ENCODE data around the gene ZNF746.
A peak's percentile ranks its signal among the peaks of the same experiment; 100 is the strongest.
"Not testable (repeated sequence)": the region's sequence is repeated elsewhere in the genome, so short reads cannot be mapped to it uniquely, and the experiment has no call there.

The ZNF746 gene

DNA sequence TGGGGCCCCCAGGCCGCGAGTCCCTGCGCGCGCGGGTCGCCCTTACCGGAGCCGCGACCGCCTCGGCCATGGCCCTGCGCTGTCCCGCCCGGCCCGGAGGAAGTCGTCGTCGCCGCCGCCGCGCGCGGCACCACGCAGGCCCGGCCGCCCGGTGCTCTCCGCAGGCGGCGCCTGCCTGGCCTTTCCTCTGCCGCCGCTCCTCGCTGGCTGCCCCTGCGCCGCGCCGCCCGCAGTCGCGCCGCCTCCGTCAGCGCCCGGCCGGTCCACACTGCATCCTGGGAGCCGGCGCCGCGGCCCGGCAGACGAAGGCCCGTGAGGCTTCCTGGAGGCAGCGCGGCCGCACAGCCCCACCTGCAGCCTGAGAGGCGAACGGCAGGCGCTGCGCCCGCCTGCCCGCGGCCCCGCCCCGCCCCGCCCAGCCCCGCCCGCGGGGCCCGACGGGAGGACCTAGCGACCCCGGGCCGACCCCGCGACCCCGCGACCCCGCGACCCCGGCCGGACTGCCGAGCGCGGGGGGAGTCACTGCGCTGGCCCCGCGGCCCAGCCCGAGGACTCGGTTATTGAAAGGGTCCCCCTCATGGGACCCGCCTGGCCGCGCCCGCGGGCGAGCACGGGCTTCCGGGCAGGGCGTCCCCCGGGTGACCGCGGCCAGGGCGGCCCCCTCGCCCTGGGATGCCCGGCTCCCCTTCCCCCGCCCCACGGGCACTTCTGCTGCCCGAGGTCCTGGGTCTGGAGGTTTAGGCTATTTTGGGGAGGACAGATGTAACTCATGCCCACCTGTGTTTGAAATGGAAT, at the start of gene ZNF746:
ZNF746 (minus strand) TSS at position 343 of the 795 bp plus-strand sequence; CDS start at position 70, 273 bp downstream.
- DNase-seq, result peak; percentile 90

DNA sequence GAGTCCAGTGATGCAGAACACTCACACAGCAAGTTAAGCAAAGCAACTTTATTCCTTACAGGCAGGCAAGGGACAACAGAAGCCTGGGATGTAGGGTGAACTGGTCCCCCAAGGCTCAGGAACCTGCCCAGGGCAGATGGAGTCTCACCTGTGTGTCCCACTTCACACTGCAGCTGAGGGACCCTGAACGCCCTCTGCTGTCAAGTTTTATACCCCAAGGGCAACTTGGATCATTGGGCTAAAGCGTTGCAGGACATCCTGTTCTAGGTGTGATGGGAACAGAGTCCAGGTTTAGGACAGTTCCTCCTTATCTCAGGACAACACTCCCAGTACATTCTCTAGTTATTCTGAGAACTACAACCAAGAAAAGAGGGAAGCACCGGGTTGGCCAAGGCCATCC, 49.5 kb upstream of the ZNF746 start:
- DNase-seq, result no peak

DNA sequence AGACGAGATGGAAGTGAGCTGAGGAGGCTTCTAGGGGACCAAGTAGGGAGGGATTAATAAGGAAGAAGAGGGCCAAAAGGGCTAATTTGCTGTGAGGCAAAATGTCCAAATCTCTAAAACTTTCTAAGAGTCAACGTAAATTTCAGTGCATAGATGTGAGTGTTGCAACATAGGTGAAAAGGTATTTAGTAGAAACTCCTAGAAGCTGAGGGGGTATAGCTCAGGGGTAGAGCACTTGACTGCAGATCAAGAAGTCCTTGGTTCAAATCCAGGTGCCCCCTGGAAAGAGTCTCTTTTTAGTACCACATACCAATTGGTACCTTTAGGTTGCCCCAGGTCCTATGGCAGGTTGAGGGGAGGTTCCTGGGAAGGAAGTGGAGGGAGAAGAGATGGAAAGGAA, 48.7 kb upstream of the ZNF746 start:
- no peak for DNase-seq

DNA sequence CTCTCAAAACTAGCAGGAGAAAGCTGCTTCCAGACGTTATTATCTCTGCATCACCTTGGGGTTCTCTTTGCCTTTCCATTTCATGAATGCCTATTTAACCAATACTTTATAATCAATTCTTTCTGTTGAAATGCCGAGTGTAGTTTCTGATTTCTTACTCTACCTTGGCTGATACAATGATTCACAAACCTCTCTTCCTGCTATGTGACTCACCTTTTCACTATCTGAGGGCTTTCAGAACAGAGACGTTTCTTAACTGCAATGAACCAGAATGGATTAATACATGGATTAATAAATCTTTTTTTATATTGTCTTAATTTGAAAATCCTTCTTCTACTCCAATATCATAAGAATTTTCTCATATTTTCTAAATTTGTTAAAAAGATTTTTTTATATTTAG, 46.4 kb upstream of the ZNF746 start:
- DNase-seq, result no peak

DNA sequence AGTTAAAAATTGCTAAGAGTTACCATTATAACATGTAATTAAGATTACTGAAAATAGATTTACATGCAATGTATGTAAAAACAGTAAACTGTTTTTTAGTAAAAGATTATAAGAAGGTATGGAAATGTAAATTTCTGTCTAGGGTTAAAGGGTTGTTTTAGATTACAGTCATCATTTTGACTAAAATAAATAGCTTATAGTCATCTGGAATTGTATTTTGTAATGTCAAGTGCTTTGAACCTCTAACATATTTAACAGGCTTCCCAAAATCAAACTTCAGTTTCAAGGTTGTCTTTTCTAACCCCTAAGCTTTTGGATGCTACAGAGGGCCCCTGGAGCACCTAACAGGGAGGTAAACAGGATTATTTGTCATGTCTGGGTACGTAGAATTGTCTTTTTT, 35.0 kb upstream of the ZNF746 start:
- no peak for DNase-seq

DNA sequence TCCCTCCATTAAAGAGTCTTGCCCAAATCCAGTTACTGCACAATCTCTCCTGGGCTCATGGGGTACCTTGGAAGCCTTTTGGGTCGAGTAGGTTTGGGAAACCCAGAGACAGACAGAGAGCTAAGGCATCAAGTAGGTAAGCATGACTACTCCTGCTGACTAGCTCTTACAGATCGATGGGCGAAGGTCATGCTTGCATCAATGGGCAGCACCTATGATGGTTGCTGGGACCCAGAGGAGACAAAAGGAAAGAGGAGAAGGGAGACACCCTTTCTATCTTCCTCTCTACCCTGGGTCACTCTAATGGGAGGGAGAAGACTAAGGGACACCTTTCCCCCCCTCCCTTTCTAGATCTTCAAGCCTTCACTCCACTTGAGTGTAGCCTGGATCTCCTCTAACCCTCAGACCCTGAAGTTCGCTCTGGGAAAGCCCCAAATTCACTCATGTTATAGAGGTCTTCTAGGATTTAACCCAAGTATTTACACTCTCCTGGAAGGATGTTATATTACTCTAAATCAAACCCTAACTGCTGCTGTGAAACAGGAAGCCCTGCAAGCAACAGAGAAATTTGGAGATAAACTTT, 31.6 kb upstream of the ZNF746 start:
- DNase-seq, result no peak

DNA sequence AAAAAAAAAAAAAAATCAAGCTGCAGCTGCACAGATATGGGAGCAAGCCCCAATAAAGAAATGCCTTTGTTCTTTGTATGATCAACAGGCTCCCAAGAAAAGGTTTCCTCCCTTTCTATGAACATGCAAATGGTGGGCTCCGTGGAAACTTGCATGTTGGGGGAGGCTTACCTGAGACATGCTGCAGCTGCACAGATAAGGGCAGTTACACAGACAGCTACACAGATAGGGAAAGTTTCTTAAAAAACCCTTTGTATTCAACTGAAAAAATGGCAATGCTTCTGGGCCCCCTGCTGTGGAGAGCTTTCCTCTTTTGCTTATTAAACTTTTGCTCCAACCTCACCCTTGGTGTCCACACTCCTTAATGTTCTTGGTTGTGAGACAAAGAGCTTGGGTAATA, 29.8 kb upstream of the ZNF746 start:
- no peak for DNase-seq

DNA sequence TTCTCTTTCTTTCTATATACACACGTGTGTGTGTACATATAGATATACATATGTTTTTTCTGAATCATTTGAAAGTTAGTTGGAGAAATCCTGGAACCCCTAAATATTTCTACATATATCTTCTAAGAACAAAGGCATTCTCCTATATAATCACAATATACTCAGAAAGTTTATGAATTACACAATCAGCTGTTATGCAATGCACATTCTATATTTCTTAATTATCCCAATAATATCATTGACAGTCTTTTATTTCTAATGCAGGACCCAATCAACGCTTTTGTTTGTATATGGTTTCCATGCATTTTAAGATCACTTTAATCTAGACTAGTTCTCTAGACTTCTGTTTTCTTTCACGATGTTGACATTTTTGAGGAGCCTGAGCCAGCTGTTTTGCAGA, 27.7 kb upstream of the ZNF746 start:
- DNase-seq, result no peak

DNA sequence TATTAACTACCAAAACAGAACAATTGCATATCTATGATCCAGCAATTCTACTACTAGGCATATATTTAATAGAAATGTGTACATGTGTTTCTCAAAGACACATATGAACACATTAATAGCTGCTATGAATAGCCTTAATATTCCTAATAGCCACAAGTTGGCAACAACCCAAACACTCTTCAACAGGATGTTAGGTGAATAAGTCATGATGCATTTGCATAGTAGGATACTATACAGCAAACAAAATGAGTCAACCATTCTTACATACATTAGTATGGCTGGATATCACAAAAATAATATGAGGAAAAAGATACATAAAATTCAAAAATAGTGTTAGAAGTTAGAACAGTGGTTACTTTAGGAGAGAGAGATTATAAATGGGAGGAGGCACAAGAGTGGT, 26.8 kb upstream of the ZNF746 start:
- no peak for DNase-seq

DNA sequence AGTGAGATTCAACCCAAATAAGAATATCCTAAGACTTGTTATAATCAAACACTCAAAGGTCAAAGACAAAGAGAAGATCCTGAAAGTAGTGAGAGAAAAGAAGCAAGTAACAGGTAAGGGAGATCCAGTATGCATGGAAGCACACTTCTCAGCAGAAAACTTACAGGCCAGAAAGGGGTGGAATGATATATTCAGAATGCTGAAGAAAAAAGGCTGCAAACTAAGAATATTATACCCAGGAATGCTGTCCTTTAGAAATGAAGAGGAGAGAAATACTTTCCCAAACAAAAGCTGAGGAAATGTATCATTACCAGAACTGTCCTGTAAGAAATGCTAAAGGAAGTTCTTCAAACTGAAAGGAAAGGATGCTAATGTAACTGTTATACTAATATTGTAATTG, 12.6 kb upstream of the ZNF746 start:
- DNase-seq, result no peak

DNA sequence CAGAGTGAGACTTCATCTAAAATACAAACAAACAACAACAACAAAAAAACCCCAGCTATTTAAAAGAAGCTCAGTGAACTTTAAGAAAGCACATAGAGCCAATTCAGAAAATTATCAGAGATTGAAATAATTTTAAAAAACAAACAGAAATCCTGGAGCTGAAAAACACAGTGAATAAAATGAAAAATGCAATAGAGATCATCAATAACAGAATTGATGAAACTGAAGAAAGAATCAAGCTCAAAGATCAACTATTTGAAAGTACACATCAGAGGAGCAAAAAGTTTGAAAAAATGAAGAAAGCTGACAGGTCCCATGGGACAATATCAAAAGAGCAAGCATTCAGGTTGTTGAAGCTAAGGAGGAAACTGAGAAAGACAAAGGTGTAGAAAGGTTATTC, 12.2 kb upstream of the ZNF746 start:
- no peak for DNase-seq

DNA sequence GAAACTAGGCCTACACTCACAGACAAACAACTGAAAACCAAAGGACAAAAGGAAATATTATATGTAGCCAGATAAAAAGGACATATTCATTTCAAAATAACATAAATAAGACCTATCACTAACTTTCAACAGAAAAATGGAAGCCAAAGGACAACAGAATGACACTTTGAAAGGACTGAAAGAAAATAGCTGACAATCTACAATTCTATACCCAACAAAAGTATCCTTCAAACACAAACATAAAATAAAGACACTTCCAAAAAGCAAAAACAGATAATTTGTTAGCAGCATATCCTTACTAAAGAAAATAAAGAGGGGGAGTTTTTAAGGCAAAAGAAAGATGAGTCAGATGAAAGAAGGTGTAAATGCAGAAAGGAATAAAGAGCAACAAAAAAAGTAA, 7.9 kb upstream of the ZNF746 start:
- no peak for DNase-seq

DNA sequence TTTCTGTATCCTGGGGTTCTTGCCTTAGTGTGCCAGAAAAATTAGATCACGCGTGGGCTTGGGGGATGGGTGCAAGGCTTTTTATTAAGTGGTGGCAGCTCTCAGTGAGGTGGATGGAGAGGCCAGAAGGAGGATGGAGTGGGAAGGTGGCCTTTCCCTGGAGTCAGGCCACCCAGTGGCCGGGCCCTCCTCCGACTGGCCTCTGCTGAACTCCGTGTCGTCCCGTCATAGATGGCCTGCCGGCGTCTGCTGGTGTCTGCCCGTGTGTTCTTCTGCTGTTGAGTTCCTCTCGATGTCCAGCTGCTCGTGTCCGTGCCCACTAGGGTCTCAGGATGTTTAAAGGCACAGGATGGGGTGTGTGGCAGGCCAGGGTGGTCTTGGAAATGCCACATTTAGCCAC, 4.0 kb upstream of the ZNF746 start:
- DNase-seq, result no peak

DNA sequence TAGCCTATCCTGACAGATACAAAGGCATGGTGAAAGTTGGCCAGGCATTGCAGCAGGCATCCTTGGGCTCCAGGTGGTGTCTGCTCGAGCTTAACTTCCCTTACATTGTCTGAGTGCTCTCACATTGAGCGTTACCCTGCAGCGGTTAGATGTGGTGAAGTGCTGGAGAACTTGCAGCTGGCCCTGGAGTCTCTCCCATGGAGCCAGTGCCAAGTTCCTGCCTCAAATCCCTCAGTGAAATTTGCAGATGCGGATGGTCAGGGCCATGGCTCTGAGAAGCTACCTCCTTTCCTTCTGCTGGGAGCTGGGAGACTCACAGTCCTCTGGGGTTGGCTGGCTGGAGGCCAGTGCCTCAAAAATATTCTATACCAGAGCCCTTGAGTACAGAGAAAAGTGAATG, 3.3 kb upstream of the ZNF746 start:
- no peak for DNase-seq

DNA sequence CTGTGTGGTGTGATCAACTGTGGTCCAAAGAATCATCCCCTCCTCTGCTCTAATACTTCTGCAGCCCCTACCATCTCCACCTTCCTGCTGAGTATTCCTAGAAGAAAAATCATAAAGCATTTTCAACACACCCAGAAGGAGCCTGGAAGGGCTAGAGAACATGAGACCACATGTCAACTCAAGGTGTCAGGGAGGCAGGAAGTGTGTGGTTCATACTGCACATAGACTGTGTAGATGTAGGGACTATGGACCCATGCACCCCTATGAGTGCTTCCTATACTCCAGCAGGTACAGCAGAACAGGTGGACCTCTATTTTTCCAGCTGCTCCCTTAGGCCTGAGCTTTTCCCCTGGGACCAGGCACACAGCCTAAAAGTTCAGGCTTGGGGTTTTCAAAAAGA, 2.6 kb upstream of the ZNF746 start:
- no peak for DNase-seq

DNA sequence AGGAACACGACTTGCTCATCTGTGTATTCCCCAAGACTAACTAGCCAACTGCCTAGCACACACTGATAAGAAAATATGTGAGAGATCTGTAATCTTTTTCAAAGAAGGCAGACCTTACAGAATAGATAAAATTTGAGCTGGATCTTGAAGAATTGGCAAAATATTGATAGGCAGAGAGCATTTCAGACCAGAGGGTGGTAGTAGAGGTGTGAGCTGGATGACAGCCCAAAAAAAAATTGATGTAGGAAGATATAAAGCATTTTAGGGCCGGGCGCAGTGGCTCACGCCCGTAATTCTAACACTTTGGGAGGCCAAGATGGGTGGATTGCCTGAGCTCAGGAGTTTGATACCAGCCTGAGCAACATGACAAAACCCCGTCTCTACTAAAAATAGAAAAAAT, 1.2 kb upstream of the ZNF746 start:
- DNase-seq, result no peak

DNA sequence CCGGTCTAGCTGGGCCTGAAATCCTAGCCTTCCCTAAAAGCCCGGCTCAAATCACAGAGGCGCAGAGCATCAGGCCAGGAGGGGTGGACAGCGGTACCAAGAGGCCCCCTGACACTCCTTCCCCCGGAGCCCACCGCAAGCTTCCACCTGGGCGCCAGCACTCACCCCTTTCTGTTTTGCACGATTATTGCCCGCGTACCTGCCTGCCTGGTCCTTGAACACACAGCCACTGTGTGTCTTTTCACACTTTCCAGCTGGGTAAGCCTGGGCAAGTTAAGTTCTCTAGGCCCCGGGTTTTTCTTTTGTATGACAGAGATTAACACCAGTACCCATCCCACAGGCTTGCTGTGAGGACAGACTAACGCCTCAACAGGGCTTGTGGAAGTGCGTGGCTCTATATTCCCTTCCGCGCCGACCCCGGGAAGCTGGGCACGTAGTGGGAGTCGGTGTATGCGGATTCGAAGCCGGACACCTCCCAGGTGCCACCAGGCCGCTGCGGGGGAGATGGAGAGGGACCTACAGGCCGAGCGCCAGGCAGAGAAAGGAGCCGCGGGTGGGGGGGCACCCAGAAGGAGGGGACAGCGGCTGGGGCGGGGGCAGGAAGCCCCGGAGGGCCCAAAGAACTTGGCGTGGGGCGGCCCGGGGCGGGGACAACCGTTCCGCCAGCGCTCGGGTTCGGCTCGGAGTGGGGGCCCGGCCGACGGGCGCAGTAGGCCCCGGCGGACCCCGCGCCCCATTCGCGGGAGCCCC, 792 bp downstream of the ZNF746 start:
- peak; percentile 72 for DNase-seq

DNA sequence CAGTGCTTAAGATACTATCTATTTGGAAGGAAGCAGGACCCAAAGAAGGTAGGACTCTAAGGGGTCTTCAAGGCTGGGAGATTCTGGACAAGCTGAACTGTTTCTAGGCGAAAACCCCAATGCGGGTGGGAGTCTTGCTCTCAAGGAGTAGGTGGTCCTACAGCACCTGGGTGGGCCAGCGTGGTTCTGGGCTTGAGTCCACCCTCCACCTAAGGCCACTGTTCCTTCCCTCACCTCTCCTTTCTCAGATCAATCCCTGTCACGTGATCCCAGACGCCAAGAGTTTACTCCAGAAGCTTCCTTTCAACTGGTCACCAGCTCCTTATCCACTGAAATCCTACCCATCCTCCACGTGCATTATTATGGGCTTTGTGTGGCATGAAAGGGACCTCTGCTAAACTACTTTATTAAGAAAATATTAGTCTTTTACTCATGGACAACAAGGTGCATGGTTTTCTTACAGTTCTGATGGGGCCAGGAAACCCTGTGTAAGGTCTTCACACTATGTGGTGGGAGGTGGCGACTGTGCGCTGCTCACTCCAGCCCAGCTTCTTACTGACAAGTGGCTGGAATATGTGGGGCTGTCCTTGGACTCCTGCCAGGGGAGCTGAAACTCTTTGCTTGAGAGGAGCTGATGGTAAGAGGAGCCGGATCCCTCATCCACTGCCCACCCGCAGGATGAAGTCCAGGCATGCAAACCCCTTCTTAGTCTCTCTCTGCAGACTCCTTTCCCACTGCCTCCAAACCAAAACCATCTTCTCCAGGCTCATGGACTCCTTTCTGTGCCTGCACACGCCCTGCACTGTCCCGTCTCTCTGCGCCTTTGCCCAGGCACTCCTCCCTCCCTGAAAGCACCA, 1.6 kb downstream of the ZNF746 start:
- peak; percentile 78 for DNase-seq

DNA sequence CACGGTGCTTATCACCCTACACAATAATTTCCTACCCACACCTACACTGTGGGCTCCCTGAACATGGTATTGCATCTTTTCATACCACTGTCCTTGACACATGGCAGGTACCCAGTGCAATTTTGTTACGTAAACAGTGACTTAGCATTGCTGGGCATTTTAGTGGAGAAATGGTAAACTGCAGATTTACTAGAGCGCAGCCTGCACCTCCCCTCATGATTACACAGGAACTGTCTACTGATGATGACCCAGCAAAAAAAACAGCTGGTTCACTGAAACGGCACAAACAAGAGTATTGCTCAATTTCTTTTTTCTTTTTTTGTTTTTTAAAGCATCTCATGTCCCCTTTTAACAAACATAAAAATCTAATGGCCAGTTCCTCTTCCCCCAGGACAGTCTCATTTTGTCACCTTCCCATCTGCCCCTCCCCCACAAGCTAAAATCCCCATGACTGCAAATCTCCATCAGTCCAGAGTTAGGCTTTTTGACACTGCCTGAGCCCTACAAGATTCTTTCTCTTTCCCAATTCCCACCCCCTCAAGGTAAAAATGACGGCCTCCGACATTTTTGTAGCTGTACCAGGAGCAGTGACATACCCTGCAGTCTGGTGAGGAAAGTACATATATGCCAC, 2.8 kb downstream of the ZNF746 start:
- no peak for DNase-seq

DNA sequence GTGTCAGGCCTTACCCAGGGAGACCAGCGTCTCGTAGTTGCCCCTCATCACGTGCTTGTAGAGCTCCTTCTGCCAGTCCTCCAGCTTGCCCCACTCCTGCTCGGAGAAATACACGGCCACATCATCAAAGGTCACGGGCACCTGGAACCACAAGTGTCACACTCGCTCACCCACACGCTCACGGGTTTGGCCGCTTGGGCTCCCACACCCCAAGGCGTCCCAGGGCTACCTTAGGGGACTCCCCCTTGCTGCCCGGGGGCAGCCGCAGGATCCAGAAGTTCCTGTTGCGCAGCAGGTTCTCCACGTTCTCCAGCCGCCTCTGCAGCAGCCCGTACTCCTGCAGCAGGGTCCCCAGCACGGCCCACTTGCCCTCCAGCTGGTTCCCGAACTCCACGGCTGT, 3.6 kb downstream of the ZNF746 start:
- not testable (repeated sequence) for DNase-seq

DNA sequence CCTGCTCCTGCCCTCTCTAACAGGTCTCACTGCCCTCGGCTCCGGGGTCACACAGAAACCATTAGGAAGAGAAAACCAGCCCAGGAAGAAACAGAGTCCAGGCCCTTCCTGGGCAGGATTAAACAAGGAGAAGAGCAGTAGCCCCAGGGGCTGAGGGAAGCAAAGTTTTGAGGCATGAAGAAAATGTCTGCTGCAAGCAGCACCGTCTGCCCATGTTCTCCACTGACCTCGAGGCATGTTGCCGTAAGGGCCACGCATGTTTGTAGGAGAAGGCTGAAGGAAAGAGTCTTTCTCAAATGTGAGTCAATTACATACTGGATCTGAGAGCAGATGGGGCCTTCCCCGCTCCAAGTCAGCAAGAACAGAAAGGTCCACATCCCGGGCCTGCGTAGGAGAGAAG, 4.2 kb downstream of the ZNF746 start:
- DNase-seq, result no peak

DNA sequence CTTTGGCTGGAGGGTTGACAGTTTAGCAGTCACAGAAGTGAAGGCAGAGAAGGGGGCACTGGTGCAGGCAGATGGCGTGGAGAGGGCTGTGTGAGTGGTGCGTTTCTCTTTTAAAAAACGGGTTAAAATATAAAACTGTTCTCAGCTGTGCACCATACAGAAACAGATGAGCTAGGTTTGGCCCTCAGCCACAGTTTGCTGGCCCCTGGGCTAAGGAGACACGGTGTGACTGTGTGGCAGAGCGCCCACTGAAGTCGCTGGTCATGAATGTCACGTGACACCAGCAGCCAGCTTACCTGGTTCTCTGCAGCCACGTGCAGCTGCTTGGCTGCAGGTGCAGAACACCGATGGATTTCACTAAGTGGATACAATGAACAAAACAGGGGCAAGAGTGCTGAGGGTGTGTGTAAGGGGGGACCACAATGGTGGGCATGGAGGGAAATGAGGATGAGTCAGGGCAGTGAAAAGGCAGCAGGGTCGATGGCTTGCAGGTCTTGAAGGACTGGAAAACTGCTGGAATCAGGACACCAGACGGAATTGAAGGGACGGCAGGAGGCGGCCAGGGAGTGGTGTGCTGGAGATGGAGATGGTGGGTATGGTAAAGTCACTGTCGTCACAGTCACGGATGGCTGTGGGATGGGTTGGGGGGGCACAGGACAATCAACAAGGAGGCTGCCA, 7.4 kb downstream of the ZNF746 start:
- DNase-seq, result no peak
